Measurements from ENCODE around the gene KIAA1217. TPM values are rescaled to one million over a fixed set of nuclear protein-coding genes. Genes with fewer than 3 reads are reported as not detected.
"Not testable (repeated sequence)": the region's sequence is repeated elsewhere in the genome, so short reads cannot be mapped to it uniquely, and the experiment has no call there.

Gene KIAA1217
- total RNA-seq, 2 experiments from 2014 or later: 0.31 to 1.1 TPM

DNA sequence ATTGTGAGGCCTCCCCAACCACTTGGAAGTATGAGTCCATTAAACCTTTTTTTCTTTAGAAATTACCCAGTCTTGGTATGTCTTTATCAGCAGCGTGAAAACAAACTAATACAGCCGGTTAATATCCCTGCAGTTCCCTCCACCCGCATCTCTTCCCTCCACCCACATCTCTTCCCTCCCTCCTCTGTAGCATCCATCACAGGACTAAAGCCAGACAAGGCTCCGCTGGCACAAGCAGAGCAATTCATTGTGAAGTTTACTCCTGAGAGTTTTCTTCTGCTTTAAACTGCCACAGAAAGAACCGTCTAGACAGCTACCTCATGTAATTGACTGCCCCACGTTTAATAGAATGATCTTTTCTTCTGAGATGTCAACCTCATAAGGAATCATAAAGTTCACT lies 131.5 kb downstream of the KIAA1217 start:
- no peaks in the 10 kb centered on the region for H3K36me3 Mint-ChIP-seq
- no peak overlapping the region for H3K4me3 Mint-ChIP-seq
- CTCF ChIA-PET: interaction anchor here (0.9 kb wide), 1 partner anchor 179 kb away, joined by 3 read pairs; no protein-coding TSS in a partner anchor
- no peaks in the 10 kb centered on the region for H3K9me3 Mint-ChIP-seq
- DNase-seq: no peak
- H3K27ac Mint-ChIP-seq: no peak overlapping the region
- H3K4me1 Mint-ChIP-seq (ENCODE audit: low read depth): no peaks in the 10 kb centered on the region
- POLR2A ChIA-PET: no interaction called here
- intact Hi-C loops (cut with micrococcal nuclease): no loop called here
- H3K27me3 Mint-ChIP-seq: no peaks in the 10 kb centered on the region

DNA sequence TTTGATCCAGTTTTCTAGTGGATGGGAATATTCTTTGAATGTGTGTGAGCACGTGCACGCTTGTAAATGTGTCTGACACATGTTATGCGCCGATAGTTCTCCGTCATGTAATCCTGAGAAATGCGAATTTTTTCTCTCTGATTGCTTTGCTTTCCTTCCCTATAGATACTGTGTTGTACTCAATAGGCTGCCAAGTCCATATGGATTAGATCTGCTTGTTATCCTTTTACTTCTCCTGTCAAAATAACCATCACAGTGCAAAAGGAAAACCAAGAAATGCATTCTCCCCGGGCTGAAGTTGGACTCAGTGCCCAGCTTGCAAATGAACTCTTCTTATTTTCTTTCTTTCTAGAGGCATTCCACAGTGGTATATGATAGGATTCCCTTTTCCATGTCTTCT lies 131.9 kb downstream of the KIAA1217 start:
- Mint-ChIP-seq H3K4me1 (ENCODE audit: low read depth) (no peaks in the 10 kb centered on the region), H3K27ac (no peak overlapping the region), H3K36me3 (no peaks in the 10 kb centered on the region), H3K27me3 (no peaks in the 10 kb centered on the region), H3K9me3 (no peaks in the 10 kb centered on the region), H3K4me3 (no peak overlapping the region)
- DNase-seq: no peak
- POLR2A ChIA-PET: no interaction called here
- intact Hi-C loops (cut with micrococcal nuclease): no loop called here
- CTCF ChIA-PET: no interaction called here

DNA sequence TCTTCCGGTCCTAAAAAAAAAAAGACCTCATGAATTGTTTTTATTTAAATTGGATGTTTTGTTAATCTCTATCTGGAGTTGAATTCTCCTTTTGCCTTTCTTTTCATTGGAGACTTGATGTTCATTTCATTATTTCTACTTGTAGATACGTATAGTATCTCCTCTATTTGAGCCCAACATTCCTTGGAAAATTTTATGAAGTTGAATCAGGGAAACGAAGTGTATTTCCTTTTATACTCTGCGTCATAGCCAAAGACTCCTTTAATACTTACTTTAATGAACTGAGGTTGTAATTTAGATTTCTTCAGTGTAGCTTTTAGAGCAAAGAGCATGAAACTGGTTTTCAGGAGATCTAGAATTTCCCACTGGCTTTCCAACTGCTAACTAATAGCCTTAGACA lies 132.4 kb downstream of the KIAA1217 start:
- Mint-ChIP-seq H3K4me3 (no peak overlapping the region), H3K27ac (no peak overlapping the region), H3K9me3 (no peaks in the 10 kb centered on the region), H3K27me3 (no peaks in the 10 kb centered on the region), H3K4me1 (ENCODE audit: low read depth) (no peaks in the 10 kb centered on the region), H3K36me3 (no peaks in the 10 kb centered on the region)
- intact Hi-C loops (cut with micrococcal nuclease): no loop called here
- CTCF ChIA-PET: no interaction called here
- no peak for DNase-seq
- POLR2A ChIA-PET: no interaction called here

DNA sequence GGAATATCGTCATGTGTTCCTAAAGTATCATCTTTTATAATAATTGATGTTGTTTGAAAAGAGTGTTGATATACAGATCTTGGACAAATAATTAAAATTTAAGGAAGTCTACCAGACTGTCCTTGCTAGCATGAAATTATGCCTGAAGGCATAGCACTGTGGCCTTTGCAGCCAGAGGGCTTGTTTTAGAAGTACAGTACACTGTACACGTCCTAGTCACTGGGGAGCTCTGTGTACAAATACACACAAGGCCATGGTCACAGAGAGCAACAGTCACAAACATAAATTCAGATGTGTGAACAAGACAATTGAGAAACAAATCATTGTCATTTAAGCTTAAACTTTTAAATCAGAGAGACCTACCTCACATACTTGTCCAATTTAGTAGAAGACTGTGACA lies 133.0 kb downstream of the KIAA1217 start:
- CTCF ChIA-PET: no interaction called here
- H3K4me1 Mint-ChIP-seq (ENCODE audit: low read depth): no peaks in the 10 kb centered on the region

DNA sequence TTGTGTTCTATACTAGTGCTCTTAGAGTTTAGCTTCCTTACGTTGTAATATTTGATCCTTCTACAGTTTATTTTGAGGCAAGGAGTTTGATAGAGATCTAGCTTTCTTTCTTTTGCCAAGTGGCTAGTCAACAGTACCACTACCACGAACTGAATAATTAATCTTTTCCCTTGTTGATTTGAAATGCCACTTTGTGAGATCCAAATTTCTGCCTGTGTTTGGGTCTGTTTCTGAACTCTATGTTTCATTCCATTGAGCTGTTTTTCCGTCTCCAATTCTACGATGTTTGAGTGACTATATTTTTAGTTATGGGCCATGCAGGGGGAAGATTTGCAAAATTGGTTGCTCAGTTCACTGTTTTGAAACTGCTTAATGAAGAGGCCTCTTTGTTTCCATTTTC lies 134.7 kb downstream of the KIAA1217 start:
- no peak overlapping the region for H3K4me3 Mint-ChIP-seq
- intact Hi-C loops (cut with micrococcal nuclease): no loop called here
- no peak for DNase-seq
- no peaks in the 10 kb centered on the region for H3K36me3 Mint-ChIP-seq
- CTCF ChIA-PET: no interaction called here
- no peaks in the 10 kb centered on the region for H3K27me3 Mint-ChIP-seq
- no peaks in the 10 kb centered on the region for H3K9me3 Mint-ChIP-seq
- POLR2A ChIA-PET: no interaction called here
- H3K4me1 Mint-ChIP-seq (ENCODE audit: low read depth): no peaks in the 10 kb centered on the region
- no peak overlapping the region for H3K27ac Mint-ChIP-seq

More for the DNA sequence above, 133.0 kb downstream of the KIAA1217 start:
- H3K9me3 Mint-ChIP-seq: no peaks in the 10 kb centered on the region
- no peak overlapping the region for H3K27ac Mint-ChIP-seq
- H3K36me3 Mint-ChIP-seq: no peaks in the 10 kb centered on the region
- POLR2A ChIA-PET: no interaction called here
- intact Hi-C loops (cut with micrococcal nuclease): no loop called here
- no peak overlapping the region for H3K4me3 Mint-ChIP-seq
- no peak for DNase-seq
- H3K27me3 Mint-ChIP-seq: no peaks in the 10 kb centered on the region

DNA sequence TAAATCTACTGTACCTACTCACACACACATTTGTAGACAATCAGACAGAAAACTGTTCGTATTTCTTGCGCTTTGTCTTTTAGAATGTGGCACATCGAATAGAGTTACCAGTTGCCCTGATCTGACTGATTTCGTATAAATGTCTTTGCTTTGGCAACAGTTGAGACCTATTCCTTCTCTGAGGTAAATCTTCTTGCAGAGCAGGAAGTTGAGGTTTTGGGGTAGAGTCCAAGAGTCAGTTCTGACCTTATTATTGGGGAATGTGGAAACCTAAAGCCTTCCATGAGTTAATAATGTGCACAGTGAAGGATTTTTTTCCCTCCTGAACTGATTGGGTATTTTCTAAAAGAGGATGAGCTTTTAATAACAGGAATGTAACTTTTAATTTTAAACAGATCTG lies 135.3 kb downstream of the KIAA1217 start:
- Mint-ChIP-seq H3K9me3 (no peaks in the 10 kb centered on the region), H3K27ac (no peak overlapping the region), H3K36me3 (no peaks in the 10 kb centered on the region), H3K27me3 (no peaks in the 10 kb centered on the region), H3K4me3 (no peak overlapping the region), H3K4me1 (ENCODE audit: low read depth) (no peaks in the 10 kb centered on the region)
- intact Hi-C loops (cut with micrococcal nuclease): no loop called here
- DNase-seq: no peak
- ChIA-PET CTCF (interaction anchor here (0.6 kb wide), 1 partner anchor 352 kb away, joined by 3 read pairs; no protein-coding TSS in a partner anchor), POLR2A (no interaction called here)

DNA sequence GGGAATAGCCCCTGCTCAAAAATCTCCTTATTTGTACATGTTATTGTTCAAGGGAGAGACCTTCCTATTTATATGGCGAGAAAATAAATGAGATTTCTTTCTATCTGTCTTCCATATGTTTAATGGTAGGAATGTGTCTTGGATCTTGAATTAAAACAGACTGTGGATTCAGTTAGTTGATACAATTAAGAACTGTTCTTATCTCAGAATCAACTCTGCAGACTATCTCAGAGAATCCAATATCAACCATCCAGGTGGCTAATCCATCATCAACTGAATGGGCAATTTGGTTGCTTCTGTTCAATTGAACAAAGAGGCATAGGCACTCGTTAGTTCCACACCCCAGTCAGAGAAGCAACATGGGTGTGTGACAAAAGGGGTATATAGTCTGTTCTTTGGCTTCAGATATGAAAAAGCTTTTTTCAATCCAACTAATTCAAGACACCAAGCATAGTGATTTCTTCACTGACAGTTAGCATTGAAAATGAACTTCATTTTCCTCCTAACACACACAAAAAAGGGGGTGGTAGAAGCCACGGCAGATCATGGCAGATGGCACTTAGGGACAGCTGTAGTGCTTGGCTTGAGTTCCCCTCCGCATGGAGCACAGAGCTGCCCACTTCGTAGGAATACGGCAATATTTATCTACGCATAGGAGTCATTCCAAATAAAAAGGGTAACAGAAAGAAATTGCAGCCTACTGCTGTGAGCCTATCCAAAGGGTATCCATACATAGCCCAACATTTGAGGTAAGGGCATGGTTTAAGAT lies 135.9 kb downstream of the KIAA1217 start:
- H3K27ac Mint-ChIP-seq: no peak overlapping the region
- no peaks in the 10 kb centered on the region for H3K4me1 Mint-ChIP-seq (ENCODE audit: low read depth)
- POLR2A ChIA-PET: no interaction called here
- no peak overlapping the region for H3K4me3 Mint-ChIP-seq
- intact Hi-C loops (cut with micrococcal nuclease): no loop called here
- H3K9me3 Mint-ChIP-seq: no peaks in the 10 kb centered on the region
- no peaks in the 10 kb centered on the region for H3K36me3 Mint-ChIP-seq
- DNase-seq: no peak
- CTCF ChIA-PET: interaction anchor here (0.6 kb wide), 1 partner anchor 352 kb away, joined by 3 read pairs; no protein-coding TSS in a partner anchor
- H3K27me3 Mint-ChIP-seq: no peaks in the 10 kb centered on the region

DNA sequence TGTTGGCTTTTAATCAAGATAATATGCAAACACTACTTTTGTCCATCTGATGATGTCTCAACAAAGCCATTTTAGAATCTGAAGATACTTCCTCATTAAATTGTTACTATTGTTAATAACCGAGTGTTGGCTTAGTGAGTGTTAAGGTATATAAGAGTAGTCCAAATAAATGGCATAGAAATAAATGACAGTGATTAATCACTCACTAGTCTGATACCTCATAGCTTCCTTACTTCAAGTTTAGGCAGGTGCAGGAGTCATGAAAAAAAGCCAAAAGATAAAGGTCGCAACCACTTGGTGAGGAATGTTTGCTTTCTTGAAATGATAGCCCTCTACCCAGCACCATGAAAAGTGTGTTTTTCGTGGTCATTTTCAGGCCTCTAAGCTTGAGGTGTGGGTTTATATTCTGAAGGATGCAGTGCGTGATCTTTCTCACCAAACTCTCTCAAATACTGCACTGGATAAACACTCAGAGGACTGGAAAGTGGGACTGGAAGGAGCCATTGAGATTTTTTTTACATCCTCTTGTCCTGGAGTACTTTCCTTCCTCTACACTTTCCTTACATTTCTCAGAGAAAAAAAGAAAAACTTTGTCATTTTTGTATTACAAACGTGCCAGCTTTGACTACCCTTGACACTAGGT lies 138.1 kb downstream of the KIAA1217 start:
- DNase-seq: no peak
- Mint-ChIP-seq H3K27ac (no peak overlapping the region), H3K27me3 (peaks cover 2% of the 10 kb centered on the region), H3K36me3 (no peaks in the 10 kb centered on the region), H3K9me3 (no peaks in the 10 kb centered on the region), H3K4me3 (no peak overlapping the region), H3K4me1 (ENCODE audit: low read depth) (no peaks in the 10 kb centered on the region)
- POLR2A ChIA-PET: no interaction called here
- intact Hi-C loops (cut with micrococcal nuclease): no loop called here
- CTCF ChIA-PET: no interaction called here

DNA sequence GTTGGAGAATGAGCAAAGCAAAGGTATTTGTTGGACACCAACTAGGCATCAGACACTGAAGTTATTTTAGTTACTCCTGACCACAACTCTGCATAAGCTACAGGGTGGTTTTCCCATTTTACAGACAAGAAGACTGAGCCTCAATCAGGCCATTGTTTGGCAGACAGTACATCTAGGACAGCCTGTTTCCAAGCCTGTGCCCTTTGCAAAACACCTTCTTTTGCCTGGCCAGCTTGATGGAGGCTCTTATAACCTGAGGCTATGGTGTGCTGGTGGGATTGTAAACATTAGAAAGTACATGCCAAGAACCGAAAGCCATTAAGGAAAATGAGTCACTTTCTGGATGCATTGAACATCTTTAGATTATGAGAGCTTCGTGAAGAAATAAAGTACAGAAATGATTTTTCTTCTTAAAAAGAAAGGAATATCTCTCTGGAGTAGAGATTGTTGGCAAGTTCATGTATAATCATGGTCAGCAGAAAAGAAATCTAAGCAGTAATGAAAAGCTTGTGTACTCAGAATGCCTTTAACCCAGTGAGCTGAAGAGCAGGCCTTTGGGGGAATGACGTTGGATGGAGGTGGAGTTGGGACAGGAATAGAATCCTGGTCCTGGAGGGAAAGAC lies 140.6 kb downstream of the KIAA1217 start:
- no peaks in the 10 kb centered on the region for H3K4me1 Mint-ChIP-seq (ENCODE audit: low read depth)
- H3K4me3 Mint-ChIP-seq: no peak overlapping the region
- CTCF ChIA-PET: no interaction called here
- DNase-seq: no peak
- intact Hi-C loops (cut with micrococcal nuclease): no loop called here
- H3K27me3 Mint-ChIP-seq: peaks cover 4% of the 10 kb centered on the region
- POLR2A ChIA-PET: no interaction called here
- H3K27ac Mint-ChIP-seq: no peak overlapping the region
- H3K36me3 Mint-ChIP-seq: no peaks in the 10 kb centered on the region
- no peaks in the 10 kb centered on the region for H3K9me3 Mint-ChIP-seq

DNA sequence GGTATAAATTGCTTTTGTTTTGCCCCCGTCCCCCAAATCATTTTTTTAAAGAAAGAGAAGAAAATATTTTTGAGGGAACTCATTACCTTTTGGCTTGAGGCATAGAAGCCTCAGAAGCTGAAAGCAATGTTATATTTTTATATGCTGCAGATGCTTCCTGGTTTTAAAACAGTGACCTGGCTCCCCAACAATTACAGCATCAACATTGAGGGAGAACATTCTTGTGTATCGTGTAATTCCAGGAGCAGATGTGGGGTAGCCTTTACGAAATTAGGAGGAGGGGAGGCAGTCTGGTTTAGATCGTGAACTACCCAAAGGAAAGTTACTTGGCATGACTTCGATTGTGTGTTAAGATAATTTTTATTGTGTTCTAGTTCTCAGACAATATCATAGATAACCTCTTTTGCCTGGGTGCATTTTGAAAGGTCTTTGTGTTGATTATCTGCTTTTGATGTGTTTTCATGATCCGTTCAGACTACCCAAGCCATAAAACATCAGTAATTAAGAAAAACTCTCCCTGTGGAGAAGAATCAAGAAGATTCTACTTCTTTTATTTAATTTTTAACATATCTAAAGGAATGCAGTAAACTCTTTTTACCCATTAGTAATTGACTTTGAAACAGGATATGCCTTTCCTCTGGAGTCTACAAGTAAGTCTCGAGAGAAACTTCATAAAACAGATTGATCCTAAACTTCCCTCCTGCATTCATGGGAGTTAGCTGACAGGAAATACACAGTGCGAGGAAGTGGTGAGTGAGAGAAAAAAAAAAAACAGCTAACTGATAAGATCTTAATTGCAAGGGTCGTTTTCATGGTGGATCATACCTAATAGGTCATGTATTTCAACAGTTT lies 141.4 kb downstream of the KIAA1217 start:
- Mint-ChIP-seq H3K27ac (no peak overlapping the region), H3K4me1 (ENCODE audit: low read depth) (no peaks in the 10 kb centered on the region), H3K4me3 (no peak overlapping the region), H3K27me3 (peaks cover 4% of the 10 kb centered on the region), H3K36me3 (no peaks in the 10 kb centered on the region), H3K9me3 (no peaks in the 10 kb centered on the region)
- DNase-seq: no peak
- intact Hi-C loops (cut with micrococcal nuclease): no loop called here
- POLR2A ChIA-PET: interaction anchor here (0.6 kb wide), 1 partner anchor 37 kb away, joined by 3 read pairs; no protein-coding TSS in a partner anchor
- CTCF ChIA-PET: no interaction called here

DNA sequence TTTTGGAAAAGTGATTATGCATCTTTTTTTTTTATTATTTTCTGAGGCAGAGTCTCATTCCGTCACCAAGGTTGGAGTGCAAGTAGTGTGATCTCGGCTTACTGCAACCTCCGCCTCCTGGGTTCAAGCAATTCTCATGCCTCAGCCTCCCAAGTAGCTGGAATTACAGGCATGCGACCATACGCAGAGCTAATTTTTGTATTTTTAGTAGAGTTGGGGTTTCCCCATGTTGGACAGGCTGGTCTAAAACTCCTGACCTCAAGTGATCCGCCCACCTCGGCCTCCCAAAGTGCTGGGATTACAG lies 141.9 kb downstream of the KIAA1217 start:
- H3K4me3 Mint-ChIP-seq; H3K36me3 Mint-ChIP-seq; intact Hi-C loops (cut with micrococcal nuclease); H3K27me3 Mint-ChIP-seq; H3K4me1 Mint-ChIP-seq (ENCODE audit: low read depth); H3K9me3 Mint-ChIP-seq; POLR2A ChIA-PET; CTCF ChIA-PET; DNase-seq; H3K27ac Mint-ChIP-seq: not testable (repeated sequence)

DNA sequence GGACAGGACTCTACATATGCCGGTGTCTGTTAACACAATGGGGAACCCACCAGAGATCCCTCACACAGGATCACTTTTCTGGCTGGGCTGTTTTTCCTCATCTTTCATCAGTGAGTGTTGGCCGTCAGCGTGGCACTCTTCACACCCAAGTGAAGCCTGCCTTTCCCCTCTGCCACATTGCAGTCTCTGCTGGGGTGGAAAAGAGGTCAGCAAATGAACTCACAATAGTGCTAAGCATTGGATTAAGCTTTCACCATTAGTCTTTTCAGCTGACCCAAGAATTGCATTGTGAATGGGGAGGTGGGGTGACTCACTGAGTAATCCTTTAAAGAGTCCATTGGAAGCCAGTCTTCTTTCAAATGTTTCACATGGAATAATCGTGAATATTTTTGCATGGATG lies 143.0 kb downstream of the KIAA1217 start:
- no peak overlapping the region for H3K4me3 Mint-ChIP-seq
- intact Hi-C loops (cut with micrococcal nuclease): no loop called here

More for the DNA sequence above, 143.0 kb downstream of the KIAA1217 start:
- no peaks in the 10 kb centered on the region for H3K36me3 Mint-ChIP-seq
- H3K27ac Mint-ChIP-seq: no peak overlapping the region
- no peak for DNase-seq
- no peaks in the 10 kb centered on the region for H3K9me3 Mint-ChIP-seq
- H3K4me1 Mint-ChIP-seq (ENCODE audit: low read depth): no peaks in the 10 kb centered on the region
- H3K27me3 Mint-ChIP-seq: peaks cover 4% of the 10 kb centered on the region
- ChIA-PET POLR2A (no interaction called here), CTCF (no interaction called here)

Measured in activated CD4-positive, alpha-beta memory T cell treated with anti-CD3 and anti-CD28 coated beads for 36 hours (primary cell).